Measurements from ENCODE around the gene UACA. TPM values are rescaled to one million over a fixed set of nuclear protein-coding genes. Genes with fewer than 3 reads are reported as not detected.

UACA gene
- total and polyA plus RNA-seq, 2 donors (not counting 3 experiments of a cell fraction or from before 2014, with no cell fraction given): 167 to 292 TPM

GRCh38 chr15:70812827-70813364 is 49.5 kb upstream of the UACA start:
- no peak overlapping the region for H2AFZ ChIP-seq (ENCODE audit: low read depth, low read length)
- dilution Hi-C loops (cut with MboI; ENCODE audit: extremely low pct_ligation_motif_present, low sequenced_read_pairs) (no loop called here), intact Hi-C loops (cut with micrococcal nuclease) (loop anchor here (1.0 to 5.0 kb wide), 4 partner anchors 50 to 244 kb away; partner anchors contain the start of gene UACA)
- H3K9ac ChIP-seq (replicated peaks; ENCODE audit: extremely low read depth, insufficient read depth, low read length): no peak overlapping the region
- H3K27ac ChIP-seq (ENCODE audit: insufficient read depth, low read depth, low read length): no peak overlapping the region
- H3K4me3 ChIP-seq (replicated peaks in 1 of 3; ENCODE audit: insufficient read depth in 1 of 3, low read depth in 1 of 3, low read length in 3 of 3): no peak overlapping the region
- TF ChIP-seq GATA2 (IDR thresholded peaks at IDR 0.05; ENCODE audit: insufficient read depth, insufficient read length, low read depth, low read length): no peak
- TF ChIP-seq JUN (IDR thresholded peaks at IDR 0.05; ENCODE audit: borderline replicate concordance, insufficient read depth, insufficient read length, low read depth): no peak
- no peak for TF ChIP-seq POLR2AphosphoS5 (IDR thresholded peaks at IDR 0.05; ENCODE audit: insufficient read depth, low read depth, low read length)
- no peak for TF ChIP-seq CTCF (IDR thresholded peaks at IDR 0.05; ENCODE audit: extremely low read depth in 1 of 2, insufficient read depth in 1 of 2, low read depth in 1 of 2, low read length in 2 of 2)
- no peak for TF ChIP-seq MAX (IDR thresholded peaks at IDR 0.05; ENCODE audit: insufficient read depth, insufficient read length)
- TF ChIP-seq FOS (IDR thresholded peaks at IDR 0.05; ENCODE audit: borderline replicate concordance, insufficient read depth, low read length): no peak
- no peak for TF ChIP-seq MYC (IDR thresholded peaks at IDR 0.05; ENCODE audit: low read depth, low read length)
- no peak for TF ChIP-seq POLR2A (IDR thresholded peaks at IDR 0.05; ENCODE audit: low read depth, low read length)
- TF ChIP-seq EZH2 (IDR thresholded peaks at IDR 0.05; ENCODE audit: borderline replicate concordance, low read depth, low read length, severe bottlenecking): no peak
- no peaks in the 10 kb centered on the region for H3K9me1 ChIP-seq (replicated peaks; ENCODE audit: control insufficient read depth, extremely low read depth, insufficient read depth, low read length)
- no peaks in the 10 kb centered on the region for H3K36me3 ChIP-seq (ENCODE audit: control insufficient read depth in 2 of 2, extremely low read depth in 1 of 2, insufficient read depth in 2 of 2, low read length in 2 of 2)
- FAIRE-seq: no peak
- no peaks in the 10 kb centered on the region for H3K9me3 ChIP-seq (replicated peaks; ENCODE audit: control insufficient read depth, insufficient read depth, low read length)
- ChIA-PET POLR2A (no interaction called here), CTCF (interaction anchor here (0.9 to 5.3 kb wide), 12 partner anchors 11 to 244 kb away, joined by 3 to 197 read pairs (median 22); no protein-coding TSS in a partner anchor)
- H3K4me1 ChIP-seq (ENCODE audit: control insufficient read depth, extremely low read depth, insufficient read depth, low read length): peaks cover 9% of the 10 kb centered on the region
- no peaks in the 10 kb centered on the region for H4K20me1 ChIP-seq (replicated peaks; ENCODE audit: control insufficient read depth, extremely low read depth, insufficient read depth, low read length)
- H3K79me2 ChIP-seq (ENCODE audit: control insufficient read depth, insufficient read depth, low read length): no peaks in the 10 kb centered on the region
- H3K4me2 ChIP-seq (ENCODE audit: insufficient read depth, low read length): no peak overlapping the region
- H3K27me3 ChIP-seq (ENCODE audit: control insufficient read depth in 2 of 2, insufficient read depth in 2 of 2, low read length in 2 of 2): no peaks in the 10 kb centered on the region
- no peak for DNase-seq (ENCODE audit: low read depth, low spot score)
- no TSS peak for BruUV-seq (replicated peaks)
